Transverse colon (tissue), 4 donors: ENCODE results near the gene OR7G2. TPM values are rescaled to one million over a fixed set of nuclear protein-coding genes. Genes with fewer than 3 reads are reported as not detected.

ENCODE experiments used
- DNase-seq: peaks from one replicate; pipeline ENCODE4 v3.0.0-alpha.2; 2019
- H3K27ac ChIP-seq, 4 donors: fragments of 200-600 bp; sonication (generic); 2 replicates each; pipeline ENCODE4 v1.5.1; 2016 to 2018; ENCODE audit warnings: inconsistent platforms in 4 of 4
- H3K27me3 ChIP-seq: fragments of 200-600 bp; sonication (generic); 2 replicates; pipeline ENCODE4 v1.5.1; 2017; ENCODE audit warnings: inconsistent platforms
- H3K36me3 ChIP-seq, 4 donors: fragments of 200-600 bp; sonication (generic); 2 replicates each; pipeline ENCODE4 v1.5.1; 2017 to 2019; ENCODE audit warnings: inconsistent platforms in 4 of 4
- H3K4me1 ChIP-seq, 4 donors: fragments of 200-600 bp; sonication (generic); 2 replicates each; pipeline ENCODE4 v1.5.1; 2017 to 2020; ENCODE audit warnings: inconsistent platforms in 4 of 4
- H3K4me3 ChIP-seq, 4 donors: fragments of 200-600 bp; sonication (generic); 1 replicate in 1 of 4; 2 replicates in 3 of 4; pipeline versions ENCODE4 v1.5.1 to v1.6.1; 2017 to 2019; ENCODE audit warnings: inconsistent platforms in 4 of 4
- H3K9me3 ChIP-seq, 2 donors: fragments of 200-600 bp; sonication (generic); 2 replicates each; pipeline ENCODE4 v1.5.1; 2017 to 2019; ENCODE audit warnings: inconsistent platforms in 2 of 2
- CTCF ChIP-seq, 5 experiments: fragments of 200-600 bp in 3 of 5; fragments of 450-650 bp in 2 of 5; sonication (generic) in 3 of 5; IDR thresholded peaks; 1 replicate in 2 of 5; 2 replicates in 3 of 5; pipeline ENCODE4 v1.5.1; 2016 to 2017; ENCODE audit warnings: antibody characterized with exemption in 5 of 5, inconsistent platforms in 3 of 5, mild to moderate bottlenecking in 2 of 5, moderate library complexity in 1 of 5
- EP300 ChIP-seq: sonication (generic); formaldehyde crosslinking; IDR thresholded peaks from one replicate; pipeline ENCODE4 v1.6.1; 2017; ENCODE audit warnings: antibody characterized with exemption, low read depth
- POLR2A ChIP-seq: fragments of 450-650 bp; IDR thresholded peaks from one replicate; pipeline ENCODE4 v1.6.1; 2016; ENCODE audit warnings: antibody characterized with exemption, mild to moderate bottlenecking, moderate library complexity
- POLR2AphosphoS5 ChIP-seq, 3 donors: sonication (generic); formaldehyde crosslinking; IDR thresholded peaks; one replicate each; pipeline ENCODE4 v1.6.1; 2016; ENCODE audit warnings: antibody characterized with exemption in 3 of 3
- WGBS, 2 donors: methylation state at CpG; one replicate each; pipeline ENCODE4 v1.1.5; 2018; ENCODE audit warnings: low coverage in 1 of 2; 5-methylcytosine and 5-hydroxymethylcytosine counted together
- in situ Hi-C, 4 donors: fragments of 200-750 bp; cut with MboI; loops; one replicate each; pipeline versions ENCODE4 v1.15.0 to v1.15.1; 2017; ENCODE audit warnings: low sequenced_read_pairs in 3 of 4, low pct_ligation_motif_present in 1 of 4, low pct_unique_long_range_greater_than_20kb in 1 of 4
- intact Hi-C: fragments of 100-400 bp; cut with DNase I; formaldehyde crosslinking; loops from one replicate; pipeline ENCODE4 v1.15.1; 2023; ENCODE audit warnings: low total_unique reads
- total RNA-seq, 4 donors: library from RNA; depleted of rRNA; stranded (reverse); fragments of >200 nt; gene quantifications; one replicate each; pipeline ENCODE4 v1.1.0, GENCODE V29; 2016

Gene OR7G2
- total RNA-seq, 4 donors from 2014 or later, result not detected

GRCh38 chr19:9116547-9116946, 9.3 kb upstream of the OR7G2 start:
- H3K4me1 ChIP-seq, result no peaks in the 10 kb centered on the region
- peaks cover 10% of the 10 kb centered on the region for H3K27me3 ChIP-seq
- H3K27ac ChIP-seq, result no peak overlapping the region
- intact Hi-C loops (no loop called here), in situ Hi-C loops (no loop called here)
- H3K9me3 ChIP-seq, result no peaks in the 10 kb centered on the region
- no peak for DNase-seq
- H3K4me3 ChIP-seq, result no peak overlapping the region
- no peaks in the 10 kb centered on the region for H3K36me3 ChIP-seq
- TF ChIP-seq EP300 (no peak), POLR2A (no peak), POLR2AphosphoS5 (IDR thresholded peaks at IDR 0.05) (no peak), CTCF (IDR thresholded peaks at IDR 0.05) (no peak)
- 56 to 65% methylated on average over 5 of the region's 5 CpGs for WGBS, 2 donors

GRCh38 chr19:9115307-9115813, 8.1 kb upstream of the OR7G2 start, which contains the start of gene OR7G1:
Gene OR7G1 (minus strand): TSS chr19:9115763. CDS start chr19:9115763, 0 bp downstream.
- Histone ChIP-seq H3K4me3 (no peak within 1 kb of the TSS), H3K36me3 (no peaks in the 10 kb centered on the region), H3K27me3 (peaks cover 4% of the 10 kb centered on the region), H3K27ac (no peak within 1 kb of the TSS), H3K4me1 (no peaks in the 10 kb centered on the region), H3K9me3 (no peaks in the 10 kb centered on the region)
- intact Hi-C loops (no loop called here), in situ Hi-C loops (no loop called here)
- TF ChIP-seq CTCF (IDR thresholded peaks at IDR 0.05) (no peak), EP300 (no peak), POLR2A (no peak), POLR2AphosphoS5 (IDR thresholded peaks at IDR 0.05) (no peak)
- 89% methylated on average over 2 of the region's 2 CpGs; no CpG with 5 or more reads in 1 of the 2 donors for WGBS, 2 donors
- DNase-seq, result no peak

- in situ Hi-C loops (no loop called here), intact Hi-C loops (no loop called here)
- Histone ChIP-seq H3K27me3 (peaks cover 4% of the 10 kb centered on the region), H3K4me3 (no peak overlapping the region), H3K9me3 (no peaks in the 10 kb centered on the region), H3K4me1 (no peaks in the 10 kb centered on the region), H3K36me3 (no peaks in the 10 kb centered on the region), H3K27ac (no peak overlapping the region)
- DNase-seq, result no peak
- WGBS, 2 donors, result 13 to 25% methylated on average over 2 of the region's 2 CpGs
- TF ChIP-seq CTCF (IDR thresholded peaks at IDR 0.05), result no peak
- TF ChIP-seq POLR2AphosphoS5 (IDR thresholded peaks at IDR 0.05), result no peak
- no peak for TF ChIP-seq EP300
- no peak for TF ChIP-seq POLR2A
Observed at GRCh38 chr19:9109959-9110358, 2.7 kb upstream of the OR7G2 start.

GRCh38 chr19:9086761-9087160, 20.5 kb downstream of the OR7G2 start, which contains the start of gene OR1M1:
Gene OR1M1 (plus strand): TSS chr19:9087061. CDS start chr19:9093245, 6,184 bp downstream.
- H3K27me3 ChIP-seq, result no peaks in the 10 kb centered on the region
- no peak for DNase-seq
- no peaks in the 10 kb centered on the region for H3K9me3 ChIP-seq
- no peak within 1 kb of the TSS for H3K4me3 ChIP-seq
- no peak for TF ChIP-seq POLR2A
- no peak for TF ChIP-seq EP300
- TF ChIP-seq CTCF (IDR thresholded peaks at IDR 0.05), result no peak
- no peak for TF ChIP-seq POLR2AphosphoS5 (IDR thresholded peaks at IDR 0.05)
- no peaks in the 10 kb centered on the region for H3K4me1 ChIP-seq
- 40 to 43% methylated on average over 2 of the region's 2 CpGs for WGBS, 2 donors
- no peaks in the 10 kb centered on the region for H3K36me3 ChIP-seq
- H3K27ac ChIP-seq, result no peak within 1 kb of the TSS
- intact Hi-C loops (no loop called here), in situ Hi-C loops (loop anchor here in 3 of 4 donors (25.0 kb wide), 1 partner anchor 424 kb away; no protein-coding TSS in a partner anchor)
